Fibroblast of pulmonary artery (primary cell): ENCODE data around the gene TENM4.

Source experiments
- DNase-seq: peaks from one replicate; pipeline ENCODE4 v3.0.0-alpha.2; 2010; ENCODE audit warnings: low read depth
- H3K4me3 ChIP-seq: replicated peaks from 2 replicates; pipeline ENCODE4 v1.5.1; 2011; ENCODE audit warnings: low read depth, mild to moderate bottlenecking, control low read depth, low read length, moderate library complexity
- CTCF ChIP-seq: IDR thresholded peaks from 2 replicates; pipeline ENCODE4 v1.5.1; 2011; ENCODE audit warnings: mild to moderate bottlenecking, control low read depth, low read length, inconsistent platforms; ENCODE audit errors: missing control alignments

Gene TENM4

DNA sequence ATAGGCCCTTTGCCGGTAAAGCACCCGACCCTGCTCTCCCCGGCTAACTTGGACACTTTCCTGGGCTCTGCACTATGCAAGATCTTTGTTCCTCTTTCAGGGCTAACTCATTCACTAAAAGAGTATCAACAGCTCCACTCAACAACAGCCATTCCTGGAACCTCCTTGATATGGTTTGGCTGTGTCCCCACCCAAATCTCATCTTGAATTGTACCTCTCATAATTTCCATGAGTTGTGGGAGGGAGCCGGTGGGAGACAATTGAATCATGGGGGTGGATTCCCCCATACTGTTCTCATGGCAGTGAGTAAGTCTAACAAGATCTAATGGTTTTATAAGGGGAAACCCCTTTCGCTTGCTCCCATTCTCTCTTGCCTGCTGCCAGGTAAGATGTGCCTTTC, 330.0 kb downstream of the TENM4 start:
- DNase-seq, result no peak
- TF ChIP-seq CTCF, result no peak
- no peak overlapping the region for H3K4me3 ChIP-seq

DNA sequence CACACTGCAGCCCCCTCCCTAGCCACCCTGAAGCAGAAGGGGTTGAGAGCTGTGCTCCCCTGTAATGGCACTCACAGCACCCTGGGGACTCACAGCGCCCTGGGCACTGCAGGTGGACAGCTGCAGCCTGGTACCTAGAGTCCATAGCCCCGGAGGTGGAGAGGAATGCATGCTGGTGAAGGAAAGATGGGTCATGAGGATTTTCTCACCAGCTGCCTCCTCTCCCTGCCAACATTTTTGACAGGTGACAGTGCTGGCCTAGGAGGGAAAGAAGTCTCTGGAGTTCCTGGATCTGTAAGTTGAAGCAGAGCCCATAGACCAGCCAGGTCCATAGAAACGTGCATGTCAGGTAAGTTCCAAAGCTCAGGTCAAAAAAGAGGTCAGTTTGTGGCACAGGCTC, 330.5 kb downstream of the TENM4 start:
- no peak for DNase-seq
- no peak overlapping the region for H3K4me3 ChIP-seq
- no peak for TF ChIP-seq CTCF

DNA sequence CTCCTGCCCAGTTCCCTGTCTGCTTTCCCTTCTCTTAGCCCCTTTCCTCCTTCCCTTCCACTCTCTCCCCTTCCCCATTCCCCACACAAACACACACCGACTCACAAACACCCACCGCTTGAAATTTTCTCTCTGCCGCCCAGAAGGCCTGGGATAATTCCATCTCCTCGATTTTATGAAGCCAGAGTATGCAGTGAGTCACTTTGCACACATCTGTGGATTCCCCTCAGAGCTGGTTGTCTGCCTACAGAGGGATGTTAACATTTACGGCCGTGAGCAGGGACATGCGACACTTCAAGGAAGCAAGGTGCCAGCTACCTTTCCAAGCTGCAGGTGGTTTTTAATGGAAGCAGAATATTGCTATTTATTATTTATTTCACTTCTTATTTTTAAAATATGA, 332.0 kb downstream of the TENM4 start:
- no peak overlapping the region for H3K4me3 ChIP-seq
- no peak for TF ChIP-seq CTCF
- no peak for DNase-seq

DNA sequence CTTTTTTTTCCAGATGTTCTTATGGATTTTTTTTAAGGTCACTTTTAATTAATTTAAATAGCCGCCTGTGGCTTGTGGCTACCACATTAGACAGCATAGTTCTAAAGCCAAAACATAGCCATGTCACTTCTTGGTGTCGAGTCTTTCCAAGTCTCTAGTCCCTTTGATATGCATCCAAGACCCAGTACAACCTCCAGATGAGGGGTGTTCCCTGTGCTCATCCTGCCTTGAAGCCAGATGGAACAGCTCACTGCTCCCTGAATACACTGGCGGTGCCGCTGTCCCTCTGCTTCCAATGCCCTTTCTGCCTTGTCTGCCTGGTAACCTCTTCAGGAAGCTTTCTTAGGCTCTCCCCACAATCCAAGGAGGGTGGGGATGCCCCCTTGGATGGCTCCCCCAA, 338.0 kb downstream of the TENM4 start:
- no peak overlapping the region for H3K4me3 ChIP-seq
- no peak for TF ChIP-seq CTCF
- DNase-seq, result no peak

- TF ChIP-seq CTCF, result no peak
- DNase-seq, result no peak
- no peak overlapping the region for H3K4me3 ChIP-seq
These were observed 339.2 kb downstream of the TENM4 start for GRCh38 chr11:79101656-79102055.

DNA sequence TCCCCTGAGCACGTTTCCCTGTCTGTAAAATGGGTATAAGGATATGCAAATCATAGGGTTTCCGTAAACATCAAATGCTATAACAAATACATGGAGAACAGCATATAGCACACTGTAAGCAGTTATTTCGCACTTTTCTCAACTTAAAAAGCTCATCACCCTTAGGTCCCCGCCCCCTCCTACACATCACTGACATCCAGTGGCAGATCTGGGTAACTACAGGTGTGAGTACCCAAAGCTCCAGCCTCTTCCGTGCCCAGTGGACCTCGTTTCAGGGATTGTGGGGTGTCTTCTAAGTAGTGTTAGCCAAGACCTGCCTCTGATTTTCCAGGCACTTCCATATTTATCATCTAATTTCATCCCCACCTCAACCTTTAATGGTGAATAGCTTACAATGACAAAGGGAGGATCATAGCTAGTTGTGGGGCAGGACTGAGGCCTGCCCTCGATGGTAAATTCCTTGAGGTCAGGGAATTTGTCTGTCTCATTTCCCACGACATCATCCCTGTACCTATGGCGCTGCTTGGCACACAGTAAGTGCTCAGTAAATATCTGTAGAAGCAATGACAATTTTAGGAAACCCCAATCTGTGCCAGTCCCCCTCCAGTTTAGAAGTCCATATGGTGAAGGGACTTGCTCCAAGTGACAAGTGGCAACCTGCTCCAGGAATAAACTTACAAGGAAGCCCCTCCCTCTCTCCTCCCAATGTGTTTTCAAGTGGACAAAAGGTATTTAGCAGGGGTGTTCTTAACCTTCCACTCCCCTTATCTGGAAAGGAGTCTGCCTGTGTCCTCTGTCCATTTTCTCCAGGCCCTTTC, 340.5 kb downstream of the TENM4 start:
- DNase-seq, result peak; percentile 71
- peak; percentile 93 for TF ChIP-seq CTCF
- H3K4me3 ChIP-seq, result no peak overlapping the region

- H3K4me3 ChIP-seq, result no peak overlapping the region
- no peak for TF ChIP-seq CTCF
- no peak for DNase-seq
These were observed 342.7 kb downstream of the TENM4 start for GRCh38 chr11:79098146-79098545.
